Fibroblast of villous mesenchyme (primary cell): ENCODE measurements around the gene FCRLA. TPM values are rescaled to one million over a fixed set of nuclear protein-coding genes. Genes with fewer than 3 reads are reported as not detected.

Experiments
- DNase-seq: peaks from one replicate; pipeline ENCODE4 v3.0.0-alpha.2; 2010; ENCODE audit warnings: low read depth
- H3K4me3 ChIP-seq: 2 replicates; pipeline ENCODE4 v1.5.1; 2011; ENCODE audit warnings: low read depth, mild to moderate bottlenecking, low read length
- total RNA-seq: library from RNA; depleted of rRNA; stranded (reverse); fragments of >200 nt; gene quantifications from 2 replicates; pipeline ENCODE4 v1.2.3, GENCODE V29; 2012
- TF ChIP-seq, protein P1 (sequence below): IDR thresholded peaks from 2 replicates; pipeline ENCODE4 v1.5.1; 2012; ENCODE audit warnings: low read depth, mild to moderate bottlenecking, low read length; ENCODE audit not compliant: insufficient read depth

Gene FCRLA
- total RNA-seq, 1 donor = 0.86 TPM

DNA sequence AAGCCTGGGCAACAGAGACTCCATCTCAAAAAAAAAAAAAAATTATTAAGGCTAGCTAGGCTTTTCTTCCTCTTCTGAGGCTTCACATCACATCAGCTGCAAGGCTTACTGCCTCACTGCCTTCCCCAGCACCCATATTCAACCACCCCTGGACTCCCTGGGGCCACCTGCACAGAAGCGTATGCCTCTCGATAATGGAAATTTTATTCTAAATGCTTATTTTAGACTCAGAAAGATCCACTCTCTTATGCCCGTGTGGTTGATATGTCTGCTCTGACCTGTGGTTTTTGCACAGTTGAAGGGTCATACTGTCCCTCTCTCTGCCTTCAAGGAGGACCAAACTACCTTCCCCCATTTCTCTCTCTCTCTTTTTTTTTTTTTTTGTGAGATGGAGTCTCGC, 1.5 kb upstream of the FCRLA start:
- TF ChIP-seq, protein P1, sequence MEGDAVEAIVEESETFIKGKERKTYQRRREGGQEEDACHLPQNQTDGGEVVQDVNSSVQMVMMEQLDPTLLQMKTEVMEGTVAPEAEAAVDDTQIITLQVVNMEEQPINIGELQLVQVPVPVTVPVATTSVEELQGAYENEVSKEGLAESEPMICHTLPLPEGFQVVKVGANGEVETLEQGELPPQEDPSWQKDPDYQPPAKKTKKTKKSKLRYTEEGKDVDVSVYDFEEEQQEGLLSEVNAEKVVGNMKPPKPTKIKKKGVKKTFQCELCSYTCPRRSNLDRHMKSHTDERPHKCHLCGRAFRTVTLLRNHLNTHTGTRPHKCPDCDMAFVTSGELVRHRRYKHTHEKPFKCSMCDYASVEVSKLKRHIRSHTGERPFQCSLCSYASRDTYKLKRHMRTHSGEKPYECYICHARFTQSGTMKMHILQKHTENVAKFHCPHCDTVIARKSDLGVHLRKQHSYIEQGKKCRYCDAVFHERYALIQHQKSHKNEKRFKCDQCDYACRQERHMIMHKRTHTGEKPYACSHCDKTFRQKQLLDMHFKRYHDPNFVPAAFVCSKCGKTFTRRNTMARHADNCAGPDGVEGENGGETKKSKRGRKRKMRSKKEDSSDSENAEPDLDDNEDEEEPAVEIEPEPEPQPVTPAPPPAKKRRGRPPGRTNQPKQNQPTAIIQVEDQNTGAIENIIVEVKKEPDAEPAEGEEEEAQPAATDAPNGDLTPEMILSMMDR = no peak
- DNase-seq = no peak
- no peak overlapping the region for H3K4me3 ChIP-seq

GRCh38 chr1:161706113-161706481, 932 bp upstream of the FCRLA start:
- H3K4me3 ChIP-seq = no peak overlapping the region
- TF ChIP-seq, protein P1 = no peak
- DNase-seq = no peak

- no peak overlapping the region for H3K4me3 ChIP-seq
- no peak for DNase-seq
- TF ChIP-seq, protein P1 = no peak
Measured at GRCh38 chr1:161707503-161707902, 474 bp downstream of the FCRLA start.

DNA sequence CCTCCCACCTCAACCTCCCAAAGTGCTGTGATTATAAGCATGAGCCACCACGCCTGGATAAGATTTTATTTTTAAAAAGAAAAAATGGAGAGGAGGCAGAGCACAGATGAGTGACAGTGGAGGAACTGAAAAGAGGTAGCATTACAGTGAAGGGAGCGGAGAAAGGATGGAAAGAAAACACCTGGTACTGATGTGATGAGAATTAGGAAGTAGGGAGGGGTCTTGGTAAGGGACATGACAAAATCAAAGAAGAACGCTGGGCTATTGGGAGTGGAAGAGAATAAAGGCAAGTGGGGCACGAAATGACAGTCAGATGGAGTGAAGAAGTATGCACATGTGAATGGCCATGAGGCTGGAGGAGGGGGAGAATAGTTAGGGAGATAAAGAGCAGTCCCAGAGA, 2.3 kb downstream of the FCRLA start:
- H3K4me3 ChIP-seq = no peak overlapping the region
- no peak for DNase-seq
- TF ChIP-seq, protein P1 = no peak

- TF ChIP-seq, protein P1 = no peak
- DNase-seq = no peak
- no peak overlapping the region for H3K4me3 ChIP-seq
Measured at GRCh38 chr1:161710560-161710959, 3.5 kb downstream of the FCRLA start.

GRCh38 chr1:161718559-161719324, 11.7 kb downstream of the FCRLA start:
- TF ChIP-seq, protein P1 = no peak

DNA sequence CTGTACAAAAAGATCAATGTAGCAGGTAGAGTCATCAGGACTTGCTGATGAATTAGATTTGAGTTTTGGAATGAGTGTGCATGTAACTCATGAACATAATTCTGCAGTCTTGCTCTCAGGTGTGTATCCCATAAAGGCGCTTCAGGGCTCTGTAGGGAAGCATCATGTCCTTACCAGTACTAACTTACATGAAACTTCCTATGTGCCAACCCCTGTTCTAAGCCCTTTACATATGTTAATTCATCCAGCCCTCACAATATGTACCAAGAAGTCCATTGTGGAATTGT, 12.2 kb downstream of the FCRLA start:
- no peak overlapping the region for H3K4me3 ChIP-seq
- TF ChIP-seq, protein P1 = no peak
- no peak for DNase-seq

More at GRCh38 chr1:161718559-161719324, 11.7 kb downstream of the FCRLA start:
- no peak for DNase-seq
- no peak overlapping the region for H3K4me3 ChIP-seq
